ENCODE data around the gene FABP1.

The FABP1 gene

DNA sequence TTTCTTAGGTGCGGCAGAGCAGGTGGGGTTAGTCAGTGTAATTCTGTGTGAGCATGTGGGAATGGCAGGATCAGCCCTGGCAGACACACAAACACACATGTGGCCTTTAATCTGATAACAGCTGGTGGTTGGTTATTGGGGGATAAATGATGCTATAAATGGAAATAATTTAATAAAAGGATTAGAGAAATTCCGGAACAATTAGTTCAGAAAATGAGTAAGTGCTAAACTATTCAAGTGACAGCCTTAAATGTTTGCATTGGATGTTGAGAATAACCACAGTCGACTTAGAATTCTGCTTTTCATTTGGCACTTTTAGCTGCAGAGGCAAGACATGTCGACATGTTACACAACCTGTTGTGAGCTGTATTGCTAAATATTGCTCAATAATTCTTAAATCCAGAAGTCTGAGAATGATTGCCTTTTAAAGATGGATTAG is 53.0 kb downstream of the FABP1 start:
- DNase-seq, result peak; percentile 17

DNA sequence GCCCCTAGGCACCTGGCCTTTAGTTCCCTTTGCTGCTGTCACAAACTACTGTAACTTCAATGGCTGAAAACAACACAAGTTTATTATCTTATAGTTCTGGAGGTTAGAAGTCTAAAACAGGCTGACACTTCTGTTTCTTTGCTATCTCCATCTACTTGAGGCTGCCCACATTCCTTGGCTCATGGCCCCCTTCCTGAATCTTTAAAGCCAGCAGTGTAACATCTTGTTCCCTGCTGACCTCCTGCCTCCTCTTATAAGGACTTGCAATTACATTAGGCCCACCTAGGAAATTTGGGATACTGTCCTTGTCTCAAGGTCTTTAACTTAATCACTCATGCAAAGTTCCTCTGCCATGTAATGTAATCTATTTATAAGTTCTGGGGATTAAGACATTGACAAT is 53.7 kb downstream of the FABP1 start:
- DNase-seq, result no peak

Measured in suppressor macrophage treated with lipopolysaccharide for 4 hours (primary cell).